ENCODE measurements around the gene AGO1. TPM values are rescaled to one million over a fixed set of nuclear protein-coding genes. Genes with fewer than 3 reads are reported as not detected.
"Not testable (repeated sequence)": the region's sequence is repeated elsewhere in the genome, so short reads cannot be mapped to it uniquely, and the experiment has no call there.

The AGO1 gene
- total RNA-seq, 1 donor from 2014 or later: 103 TPM

- peaks cover 16% of the 10 kb centered on the region for H3K27me3 Mint-ChIP-seq (ENCODE audit: unreplicated experiment)
- peak; percentile 33 for DNase-seq
- peak overlapping the region; percentile 84 for H3K27ac Mint-ChIP-seq (ENCODE audit: unreplicated experiment)
- H3K36me3 Mint-ChIP-seq (ENCODE audit: unreplicated experiment): peaks cover 3% of the 10 kb centered on the region
- H3K4me1 Mint-ChIP-seq (ENCODE audit: low read depth, unreplicated experiment): peaks cover 40% of the 10 kb centered on the region
- H3K4me3 Mint-ChIP-seq (ENCODE audit: unreplicated experiment): peak overlapping the region; percentile 80
- H3K9me3 Mint-ChIP-seq (ENCODE audit: unreplicated experiment): peaks cover 8% of the 10 kb centered on the region
- TF ChIP-seq CTCF (IDR thresholded peaks at IDR 0.05; ENCODE audit: partially characterized antibody, unreplicated experiment): no peak
These were observed 3.8 kb downstream of the AGO1 start for GRCh38 chr1:35886577-35887431.

GRCh38 chr1:35887508-35887907 lies 4.5 kb downstream of the AGO1 start:
- peaks cover 40% of the 10 kb centered on the region for H3K4me1 Mint-ChIP-seq (ENCODE audit: low read depth, unreplicated experiment)
- no peak for TF ChIP-seq CTCF (IDR thresholded peaks at IDR 0.05; ENCODE audit: partially characterized antibody, unreplicated experiment)
- DNase-seq: no peak
- H3K27me3 Mint-ChIP-seq (ENCODE audit: unreplicated experiment): peaks cover 14% of the 10 kb centered on the region
- peaks cover 3% of the 10 kb centered on the region for H3K36me3 Mint-ChIP-seq (ENCODE audit: unreplicated experiment)
- peaks cover 6% of the 10 kb centered on the region for H3K9me3 Mint-ChIP-seq (ENCODE audit: unreplicated experiment)
- peak overlapping the region; percentile 80 for H3K4me3 Mint-ChIP-seq (ENCODE audit: unreplicated experiment)
- H3K27ac Mint-ChIP-seq (ENCODE audit: unreplicated experiment): peak overlapping the region; percentile 84

- Mint-ChIP-seq H3K4me3 (ENCODE audit: unreplicated experiment) (no peak overlapping the region), H3K4me1 (ENCODE audit: low read depth, unreplicated experiment) (peaks cover 40% of the 10 kb centered on the region), H3K27ac (ENCODE audit: unreplicated experiment) (no peak overlapping the region), H3K36me3 (ENCODE audit: unreplicated experiment) (peaks cover 3% of the 10 kb centered on the region), H3K9me3 (ENCODE audit: unreplicated experiment) (peaks cover 6% of the 10 kb centered on the region), H3K27me3 (ENCODE audit: unreplicated experiment) (peaks cover 15% of the 10 kb centered on the region)
- TF ChIP-seq CTCF (IDR thresholded peaks at IDR 0.05; ENCODE audit: partially characterized antibody, unreplicated experiment): no peak
- no peak for DNase-seq
These were observed 5.2 kb downstream of the AGO1 start for GRCh38 chr1:35888255-35888654.

GRCh38 chr1:35888981-35889380 lies 6.0 kb downstream of the AGO1 start:
- Mint-ChIP-seq H3K27me3 (ENCODE audit: unreplicated experiment) (peaks cover 15% of the 10 kb centered on the region), H3K4me1 (ENCODE audit: low read depth, unreplicated experiment) (peaks cover 40% of the 10 kb centered on the region)
- not testable (repeated sequence) for H3K4me3 Mint-ChIP-seq (ENCODE audit: unreplicated experiment); H3K27ac Mint-ChIP-seq (ENCODE audit: unreplicated experiment); DNase-seq; H3K9me3 Mint-ChIP-seq (ENCODE audit: unreplicated experiment); H3K36me3 Mint-ChIP-seq (ENCODE audit: unreplicated experiment)

GRCh38 chr1:35893051-35893879 lies 10.3 kb downstream of the AGO1 start:
- TF ChIP-seq CTCF (IDR thresholded peaks at IDR 0.05; ENCODE audit: partially characterized antibody, unreplicated experiment): no peak
- DNase-seq: no peak
- peaks cover 7% of the 10 kb centered on the region for H3K4me1 Mint-ChIP-seq (ENCODE audit: low read depth, unreplicated experiment)
- no peak overlapping the region for H3K27ac Mint-ChIP-seq (ENCODE audit: unreplicated experiment)
- no peak overlapping the region for H3K4me3 Mint-ChIP-seq (ENCODE audit: unreplicated experiment)
- peaks cover 4% of the 10 kb centered on the region for H3K27me3 Mint-ChIP-seq (ENCODE audit: unreplicated experiment)
- H3K36me3 Mint-ChIP-seq (ENCODE audit: unreplicated experiment): peaks cover 3% of the 10 kb centered on the region
- H3K9me3 Mint-ChIP-seq (ENCODE audit: unreplicated experiment): no peaks in the 10 kb centered on the region

All from glutamatergic neuron (in vitro differentiated cells).